HL-60 (cell line): Measurements from ENCODE around the gene CDK6.

Source experiments
- DNase-seq, 2 experiments: peaks; one replicate each; pipeline ENCODE4 v3.0.0-alpha.2; 2010 to 2020; ENCODE audit warnings: low read depth in 1 of 2, low spot score in 1 of 2
- H3K27ac ChIP-seq: fragments of 250-450 bp; sonication (Bioruptor Pico); replicated peaks from 2 replicates; pipeline ENCODE4 v1.5.1; 2020; ENCODE audit warnings: mild to moderate bottlenecking, moderate library complexity
- H3K27me3 ChIP-seq: fragments of 250-450 bp; sonication (Bioruptor Pico); 2 replicates; pipeline ENCODE4 v1.5.1; 2021; ENCODE audit warnings: mild to moderate bottlenecking, moderate library complexity; ENCODE audit not compliant: insufficient read depth, poor library complexity, severe bottlenecking
- H3K4me3 ChIP-seq: replicated peaks from 2 replicates; pipeline ENCODE4 v1.5.1; 2011; ENCODE audit warnings: mild to moderate bottlenecking, control low read depth, low read length; ENCODE audit not compliant: insufficient read depth
- GABPA ChIP-seq: IDR thresholded peaks from 2 replicates; pipeline ENCODE4 v1.6.1; 2012; ENCODE audit warnings: low read depth
- POLR2AphosphoS5 ChIP-seq: IDR thresholded peaks from 2 replicates; pipeline ENCODE4 v1.6.1; 2012; ENCODE audit warnings: low read depth
- REST ChIP-seq: IDR thresholded peaks from 2 replicates; pipeline ENCODE4 v1.6.1; 2012; ENCODE audit warnings: low read depth; ENCODE audit not compliant: insufficient replicate concordance
- SPI1 ChIP-seq: IDR thresholded peaks from 2 replicates; pipeline ENCODE4 v1.6.1; 2012; ENCODE audit warnings: low read depth, mild to moderate bottlenecking, borderline replicate concordance
- TF ChIP-seq, protein P1 (sequence below): IDR thresholded peaks from one replicate; pipeline ENCODE4 v1.5.1; 2011; ENCODE audit warnings: low read length, control low read depth, inconsistent platforms; ENCODE audit not compliant: insufficient read depth

Gene CDK6

DNA sequence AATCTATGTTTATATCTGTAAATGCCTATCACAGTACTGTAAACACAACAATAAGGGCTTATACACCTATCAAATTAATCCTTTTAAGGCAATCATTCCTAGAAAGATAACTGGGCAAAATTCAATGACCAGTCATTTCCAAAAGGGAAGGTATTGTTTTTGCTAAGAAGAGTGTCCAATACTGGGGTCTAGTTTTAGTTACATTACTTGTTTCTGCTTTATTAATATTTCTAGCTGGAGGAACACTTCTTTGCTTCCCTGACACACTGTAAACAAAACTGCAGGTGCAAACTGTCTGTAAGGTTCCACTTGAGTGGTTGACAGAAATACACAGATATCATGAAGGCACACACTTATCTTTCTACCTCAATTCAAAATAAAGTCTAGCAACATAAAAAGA is 162.0 kb downstream of the CDK6 start:
- TF ChIP-seq REST (no peak), SPI1 (no peak), GABPA (no peak), POLR2AphosphoS5 (no peak)
- TF ChIP-seq, protein P1, sequence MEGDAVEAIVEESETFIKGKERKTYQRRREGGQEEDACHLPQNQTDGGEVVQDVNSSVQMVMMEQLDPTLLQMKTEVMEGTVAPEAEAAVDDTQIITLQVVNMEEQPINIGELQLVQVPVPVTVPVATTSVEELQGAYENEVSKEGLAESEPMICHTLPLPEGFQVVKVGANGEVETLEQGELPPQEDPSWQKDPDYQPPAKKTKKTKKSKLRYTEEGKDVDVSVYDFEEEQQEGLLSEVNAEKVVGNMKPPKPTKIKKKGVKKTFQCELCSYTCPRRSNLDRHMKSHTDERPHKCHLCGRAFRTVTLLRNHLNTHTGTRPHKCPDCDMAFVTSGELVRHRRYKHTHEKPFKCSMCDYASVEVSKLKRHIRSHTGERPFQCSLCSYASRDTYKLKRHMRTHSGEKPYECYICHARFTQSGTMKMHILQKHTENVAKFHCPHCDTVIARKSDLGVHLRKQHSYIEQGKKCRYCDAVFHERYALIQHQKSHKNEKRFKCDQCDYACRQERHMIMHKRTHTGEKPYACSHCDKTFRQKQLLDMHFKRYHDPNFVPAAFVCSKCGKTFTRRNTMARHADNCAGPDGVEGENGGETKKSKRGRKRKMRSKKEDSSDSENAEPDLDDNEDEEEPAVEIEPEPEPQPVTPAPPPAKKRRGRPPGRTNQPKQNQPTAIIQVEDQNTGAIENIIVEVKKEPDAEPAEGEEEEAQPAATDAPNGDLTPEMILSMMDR: no peak
- no peaks in the 10 kb centered on the region for H3K27me3 ChIP-seq
- H3K27ac ChIP-seq: no peak overlapping the region
- H3K4me3 ChIP-seq: no peak overlapping the region
- DNase-seq: no peak

DNA sequence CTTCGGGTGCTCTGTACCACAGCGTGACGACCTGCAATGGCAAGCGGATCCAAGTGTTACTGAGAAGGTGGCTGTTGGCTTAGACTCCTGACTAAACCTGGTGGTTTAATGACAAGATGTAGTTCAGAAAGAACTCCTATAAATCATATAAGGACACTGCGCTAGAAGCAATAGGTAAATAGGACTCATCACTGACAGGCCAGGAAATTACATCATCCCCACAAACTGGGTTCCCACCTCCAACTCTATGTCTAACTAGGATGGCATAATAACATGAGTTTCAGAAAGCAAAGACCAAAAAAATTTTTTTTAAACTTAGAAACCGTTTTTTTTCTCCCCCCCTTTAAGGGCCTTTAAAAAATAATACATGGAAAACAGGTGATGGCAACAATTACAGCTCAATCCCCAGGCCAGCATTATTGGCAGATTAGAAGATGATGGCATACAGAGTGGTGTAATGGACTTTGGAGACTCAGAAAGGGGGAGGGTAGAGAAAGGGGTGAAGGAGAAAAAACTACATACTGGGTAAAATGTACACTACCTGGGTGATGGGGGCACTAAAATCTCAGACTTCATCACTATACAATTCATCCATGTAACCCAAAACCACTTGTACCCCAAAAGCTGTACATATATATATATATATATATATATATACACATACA is 164.7 kb downstream of the CDK6 start:
- H3K27ac ChIP-seq: no peak overlapping the region
- DNase-seq: no peak

More for the DNA sequence above, 164.7 kb downstream of the CDK6 start:
- TF ChIP-seq, protein P1: no peak
- TF ChIP-seq SPI1 (no peak), GABPA (no peak), REST (no peak), POLR2AphosphoS5 (no peak)
- no peaks in the 10 kb centered on the region for H3K27me3 ChIP-seq
- no peak overlapping the region for H3K4me3 ChIP-seq
